Smooth muscle cell (in vitro differentiated cells): ENCODE data around the gene GCNT2. TPM values are rescaled to one million over a fixed set of nuclear protein-coding genes. Genes with fewer than 3 reads are reported as not detected.

Source experiments
- DNase-seq: peaks from one replicate; lab custom pipeline; 2025; ENCODE audit not compliant: unreplicated experiment; lab: John Stamatoyannopoulos, UW
- H2AFZ ChIP-seq: fragments of 200-600 bp; sonication (generic); 2 replicates; pipeline ENCODE4 v1.6.0; 2016; ENCODE audit warnings: antibody characterized with exemption, low read depth, mild to moderate bottlenecking
- H3F3A ChIP-seq: fragments of 200-600 bp; sonication (generic); 2 replicates; pipeline ENCODE4 v1.6.0; 2017; ENCODE audit warnings: antibody characterized with exemption, low read depth
- H3K27ac ChIP-seq: fragments of 200-600 bp; sonication (generic); 2 replicates; pipeline ENCODE4 v1.5.1; 2016; ENCODE audit warnings: low read depth, mild to moderate bottlenecking
- H3K27me3 ChIP-seq: fragments of 200-600 bp; sonication (generic); 2 replicates; pipeline ENCODE4 v1.6.1; 2016; ENCODE audit warnings: low read depth, mild to moderate bottlenecking
- H3K36me3 ChIP-seq: fragments of 200-600 bp; sonication (generic); 2 replicates; pipeline ENCODE4 v1.5.1; 2016; ENCODE audit warnings: low read depth
- H3K4me1 ChIP-seq: fragments of 200-600 bp; sonication (generic); 2 replicates; pipeline ENCODE4 v1.5.1; 2016; ENCODE audit warnings: low read depth
- H3K4me2 ChIP-seq: fragments of 200-600 bp; sonication (generic); 2 replicates; pipeline ENCODE4 v1.6.0; 2016; ENCODE audit warnings: mild to moderate bottlenecking
- H3K4me3 ChIP-seq: fragments of 200-600 bp; sonication (generic); 2 replicates; pipeline ENCODE4 v1.5.1; 2016; ENCODE audit warnings: mild to moderate bottlenecking
- H3K79me2 ChIP-seq: fragments of 200-600 bp; sonication (generic); 2 replicates; pipeline ENCODE4 v1.6.0; 2016; ENCODE audit warnings: low read depth, mild to moderate bottlenecking
- H3K9ac ChIP-seq: fragments of 200-600 bp; sonication (generic); 2 replicates; pipeline ENCODE4 v1.6.0; 2016; ENCODE audit warnings: low read depth
- H3K9me3 ChIP-seq: fragments of 200-600 bp; sonication (generic); replicated peaks from 2 replicates; pipeline ENCODE4 v1.5.1; 2016; ENCODE audit warnings: low read depth
- H4K20me1 ChIP-seq: fragments of 200-600 bp; sonication (generic); 2 replicates; pipeline ENCODE4 v1.6.0; 2016; ENCODE audit warnings: low read depth
- CTCF ChIP-seq: fragments of 200-600 bp; sonication (generic); IDR thresholded peaks from 2 replicates; pipeline ENCODE4 v1.5.1; 2017; ENCODE audit warnings: borderline replicate concordance, mild to moderate bottlenecking, antibody characterized with exemption; ENCODE audit not compliant: insufficient read depth, poor library complexity, severe bottlenecking
- WGBS: methylation state at CpG from one replicate; pipeline ENCODE4 v1.1.7; 2016; ENCODE audit warnings: low lambda C conversion rate; 5-methylcytosine and 5-hydroxymethylcytosine counted together
- polyA plus RNA-seq: library from polyadenylated mRNA; unstranded; fragments of >200 nt; fragmentation: Nextera tagmentation; extraction: Ambion mirVana; gene quantifications from 2 replicates; pipeline ENCODE4 v1.2.1, GENCODE V29; 2016
- total RNA-seq: library from RNA; depleted of rRNA; stranded (reverse); fragments of >200 nt; gene quantifications from 2 replicates; pipeline ENCODE4 v1.2.3, GENCODE V29; 2014

Gene GCNT2
- total and polyA plus RNA-seq, 2 experiments from 2014 or later: 0.13 to 2.4 TPM

DNA sequence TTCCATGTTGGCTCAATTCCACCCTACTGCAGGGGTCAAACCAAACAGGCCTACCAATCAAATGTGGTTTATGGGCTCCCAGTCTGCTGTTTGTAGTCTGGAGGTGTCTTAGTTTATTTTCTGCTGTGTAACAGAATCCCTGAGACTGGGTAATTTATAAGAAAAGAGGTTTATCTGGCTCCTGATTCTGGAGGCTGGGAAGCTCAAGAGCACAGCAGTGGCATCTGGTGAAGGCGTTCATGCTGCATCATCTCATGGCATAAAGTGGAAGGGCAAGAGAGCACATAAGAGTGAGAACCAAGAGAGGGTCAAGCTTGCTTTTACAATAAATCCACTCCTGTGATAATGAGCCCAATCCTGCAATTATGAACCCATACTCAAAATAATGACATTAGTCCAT lies 87.9 kb downstream of the GCNT2 start:
- no peaks in the 10 kb centered on the region for H3K27me3 ChIP-seq
- no peaks in the 10 kb centered on the region for H4K20me1 ChIP-seq
- H3F3A ChIP-seq: no peaks in the 10 kb centered on the region
- H3K4me2 ChIP-seq: no peak overlapping the region
- no peaks in the 10 kb centered on the region for H3K36me3 ChIP-seq
- 95% methylated on average over 1 of the region's 1 CpG for WGBS
- H3K79me2 ChIP-seq: no peaks in the 10 kb centered on the region
- H2AFZ ChIP-seq: no peak overlapping the region
- H3K27ac ChIP-seq: no peak overlapping the region
- H3K9ac ChIP-seq: no peak overlapping the region
- H3K4me1 ChIP-seq: peaks cover 11% of the 10 kb centered on the region
- H3K9me3 ChIP-seq: no peaks in the 10 kb centered on the region
- H3K4me3 ChIP-seq: no peak overlapping the region
- no peak for TF ChIP-seq CTCF
- no peak for DNase-seq

- no peaks in the 10 kb centered on the region for H3K36me3 ChIP-seq
- H3K27me3 ChIP-seq: no peaks in the 10 kb centered on the region
- no peak overlapping the region for H3K4me2 ChIP-seq
- H2AFZ ChIP-seq: no peak overlapping the region
- H3K4me3 ChIP-seq: no peak overlapping the region
- H3F3A ChIP-seq: no peaks in the 10 kb centered on the region
- no peaks in the 10 kb centered on the region for H3K9me3 ChIP-seq
- no peak for DNase-seq
- H3K79me2 ChIP-seq: no peaks in the 10 kb centered on the region
- WGBS: 90% methylated on average over 1 of the region's 1 CpG
- TF ChIP-seq CTCF: no peak
- H3K4me1 ChIP-seq: peaks cover 11% of the 10 kb centered on the region
- no peak overlapping the region for H3K9ac ChIP-seq
- H3K27ac ChIP-seq: no peak overlapping the region
- H4K20me1 ChIP-seq: no peaks in the 10 kb centered on the region
Measured at GRCh38 chr6:10610289-10610688, 89.1 kb downstream of the GCNT2 start.

GRCh38 chr6:10612161-10612560 lies 91.0 kb downstream of the GCNT2 start:
- Histone ChIP-seq H2AFZ (no peak overlapping the region), H3K9me3 (no peaks in the 10 kb centered on the region), H3K79me2 (no peaks in the 10 kb centered on the region), H3K27ac (no peak overlapping the region), H3K9ac (no peak overlapping the region), H3K27me3 (no peaks in the 10 kb centered on the region), H3K4me2 (no peak overlapping the region), H3F3A (no peaks in the 10 kb centered on the region), H3K36me3 (no peaks in the 10 kb centered on the region), H4K20me1 (no peaks in the 10 kb centered on the region), H3K4me1 (peaks cover 11% of the 10 kb centered on the region), H3K4me3 (no peak overlapping the region)
- no peak for TF ChIP-seq CTCF
- DNase-seq: no peak
- 82% methylated on average over 8 of the region's 8 CpGs for WGBS

DNA sequence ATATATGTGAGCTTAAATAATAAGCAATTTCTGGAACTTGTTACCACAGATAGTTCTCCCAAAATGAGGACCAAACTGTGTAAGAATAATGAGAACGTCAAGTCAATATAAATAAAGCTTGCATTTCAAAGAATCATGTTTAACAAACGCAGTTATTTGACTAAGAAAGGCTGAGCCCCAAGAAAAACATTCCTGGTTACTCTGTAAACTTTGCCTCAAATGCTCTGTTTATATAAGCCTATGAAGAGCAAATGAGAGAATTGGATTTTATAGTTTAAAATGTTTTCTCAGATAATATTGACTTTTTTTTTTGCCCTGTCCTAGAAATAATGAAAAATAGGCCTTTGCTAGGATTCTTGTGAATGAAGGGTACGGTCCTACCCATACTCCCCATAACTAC lies 91.9 kb downstream of the GCNT2 start:
- Histone ChIP-seq H2AFZ (no peak overlapping the region), H4K20me1 (no peaks in the 10 kb centered on the region), H3F3A (no peaks in the 10 kb centered on the region), H3K9ac (no peak overlapping the region), H3K4me3 (no peak overlapping the region), H3K4me1 (peaks cover 11% of the 10 kb centered on the region), H3K4me2 (no peak overlapping the region), H3K9me3 (no peaks in the 10 kb centered on the region), H3K36me3 (no peaks in the 10 kb centered on the region), H3K27me3 (no peaks in the 10 kb centered on the region), H3K79me2 (no peaks in the 10 kb centered on the region), H3K27ac (no peak overlapping the region)
- no peak for TF ChIP-seq CTCF
- DNase-seq: no peak
- WGBS: 68% methylated on average over 3 of the region's 3 CpGs
